ENCODE results near the gene ICE1. TPM values are rescaled to one million over a fixed set of nuclear protein-coding genes. Genes with fewer than 3 reads are reported as not detected.

The ICE1 gene
- total RNA-seq, 1 experiment from 2014 or later: 68.4 TPM

GRCh38 chr5:5470933-5471332 lies 48.5 kb downstream of the ICE1 start:
- Histone ChIP-seq H3K79me2 (ENCODE audit: low read depth) (no peaks in the 10 kb centered on the region), H3K4me3 (no peak overlapping the region), H3K4me1 (replicated peaks; ENCODE audit: insufficient read depth) (no peaks in the 10 kb centered on the region), H2AFZ (no peak overlapping the region), H4K20me1 (ENCODE audit: insufficient read depth) (peaks cover 9% of the 10 kb centered on the region; the same call in 1 of the 2 replicates), H3K27ac (no peak overlapping the region), H3K4me2 (no peak overlapping the region), H3K27me3 (ENCODE audit: insufficient read depth, low read depth) (no peaks in the 10 kb centered on the region), H3K9me2 (ENCODE audit: insufficient read depth) (no peaks in the 10 kb centered on the region), H3F3A (ENCODE audit: insufficient read depth, low read depth) (no peaks in the 10 kb centered on the region), H3K9me3 (ENCODE audit: insufficient read depth, low read depth) (no peaks in the 10 kb centered on the region), H3K36me3 (ENCODE audit: low read depth) (peaks cover 23% of the 10 kb centered on the region)
- POLR2A ChIA-PET (ENCODE audit: unreplicated experiment): no interaction called here
- DNase-seq: no peak
- BruUV-seq (replicated peaks): no TSS peak
- CTCF ChIA-PET: no interaction called here
- intact Hi-C loops (cut with micrococcal nuclease; ENCODE audit: unreplicated experiment): no loop called here
- TF ChIP-seq CTCF (conservative IDR thresholded peaks at IDR 0.05) (no peak), EZH2 (IDR thresholded peaks at IDR 0.05; ENCODE audit: low read depth) (no peak)

GRCh38 chr5:5473226-5473625 lies 50.7 kb downstream of the ICE1 start:
- BruUV-seq (replicated peaks): no TSS peak
- TF ChIP-seq CTCF (conservative IDR thresholded peaks at IDR 0.05) (no peak), EZH2 (IDR thresholded peaks at IDR 0.05; ENCODE audit: low read depth) (no peak)
- CTCF ChIA-PET: no interaction called here

GRCh38 chr5:5474961-5475360 lies 52.5 kb downstream of the ICE1 start:
- BruUV-seq (replicated peaks): no TSS peak
- intact Hi-C loops (cut with micrococcal nuclease; ENCODE audit: unreplicated experiment): no loop called here
- no peaks in the 10 kb centered on the region for H3K9me2 ChIP-seq (ENCODE audit: insufficient read depth)
- POLR2A ChIA-PET (ENCODE audit: unreplicated experiment): no interaction called here
- no peaks in the 10 kb centered on the region for H3K4me1 ChIP-seq (replicated peaks; ENCODE audit: insufficient read depth)
- no peak overlapping the region for H3K4me3 ChIP-seq
- H4K20me1 ChIP-seq (ENCODE audit: insufficient read depth): no peaks in the 10 kb centered on the region
- CTCF ChIA-PET: no interaction called here
- H3K79me2 ChIP-seq (ENCODE audit: low read depth): no peaks in the 10 kb centered on the region
- H2AFZ ChIP-seq: no peak overlapping the region
- H3F3A ChIP-seq (ENCODE audit: insufficient read depth, low read depth): no peaks in the 10 kb centered on the region
- no peak for DNase-seq
- H3K4me2 ChIP-seq: no peak overlapping the region
- H3K27ac ChIP-seq: no peak overlapping the region
- no peaks in the 10 kb centered on the region for H3K27me3 ChIP-seq (ENCODE audit: insufficient read depth, low read depth)
- H3K36me3 ChIP-seq (ENCODE audit: low read depth): 0 out of 2 replicates have a peak, but pooled peaks cover 19% of the 10 kb centered on the region
- TF ChIP-seq EZH2 (IDR thresholded peaks at IDR 0.05; ENCODE audit: low read depth) (no peak), CTCF (conservative IDR thresholded peaks at IDR 0.05) (no peak)
- H3K9me3 ChIP-seq (ENCODE audit: insufficient read depth, low read depth): no peaks in the 10 kb centered on the region

More at GRCh38 chr5:5473226-5473625, 50.7 kb downstream of the ICE1 start:
- no peaks in the 10 kb centered on the region; the same call in 1 of the 2 replicates for H4K20me1 ChIP-seq (ENCODE audit: insufficient read depth)
- no peak for DNase-seq
- no peaks in the 10 kb centered on the region for H3K79me2 ChIP-seq (ENCODE audit: low read depth)
- intact Hi-C loops (cut with micrococcal nuclease; ENCODE audit: unreplicated experiment): no loop called here
- POLR2A ChIA-PET (ENCODE audit: unreplicated experiment): interaction anchor here (0.6 kb wide), 1 partner anchor 1160 kb away, joined by 3 read pairs; the partner anchor contains the start of genes NSUN2 and SRD5A1
- H3K27ac ChIP-seq: no peak overlapping the region
- H3K4me1 ChIP-seq (replicated peaks; ENCODE audit: insufficient read depth): no peaks in the 10 kb centered on the region
- H3K9me3 ChIP-seq (ENCODE audit: insufficient read depth, low read depth): no peaks in the 10 kb centered on the region
- no peak overlapping the region for H3K4me3 ChIP-seq
- H2AFZ ChIP-seq: no peak overlapping the region
- no peak overlapping the region for H3K4me2 ChIP-seq
- 0 out of 2 replicates have a peak, but pooled peaks cover 24% of the 10 kb centered on the region for H3K36me3 ChIP-seq (ENCODE audit: low read depth)
- H3K27me3 ChIP-seq (ENCODE audit: insufficient read depth, low read depth): no peaks in the 10 kb centered on the region
- H3F3A ChIP-seq (ENCODE audit: insufficient read depth, low read depth): no peaks in the 10 kb centered on the region
- H3K9me2 ChIP-seq (ENCODE audit: insufficient read depth): no peaks in the 10 kb centered on the region
